ENCODE data around the gene HNRNPA3.

DNA sequence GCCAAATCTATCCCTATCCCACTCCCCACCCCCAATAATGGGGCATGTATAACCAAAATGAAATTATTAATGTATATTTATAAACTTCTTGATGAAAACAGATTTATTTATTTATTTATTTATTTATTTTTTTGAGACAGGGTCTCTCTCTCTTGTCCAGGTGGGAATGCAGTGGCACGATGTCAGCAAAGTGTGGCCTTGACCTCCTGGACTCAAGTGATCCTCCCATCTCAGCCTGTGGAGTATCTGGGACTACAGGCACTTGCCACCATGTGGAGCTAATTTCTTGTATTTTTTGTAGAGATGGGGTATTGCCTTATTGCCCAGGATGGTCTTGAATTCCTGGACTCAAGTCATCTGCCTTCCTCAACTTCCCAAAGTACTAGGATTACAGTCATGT, 28.0 kb upstream of the HNRNPA3 start:
- TF ChIP-seq, protein P1, sequence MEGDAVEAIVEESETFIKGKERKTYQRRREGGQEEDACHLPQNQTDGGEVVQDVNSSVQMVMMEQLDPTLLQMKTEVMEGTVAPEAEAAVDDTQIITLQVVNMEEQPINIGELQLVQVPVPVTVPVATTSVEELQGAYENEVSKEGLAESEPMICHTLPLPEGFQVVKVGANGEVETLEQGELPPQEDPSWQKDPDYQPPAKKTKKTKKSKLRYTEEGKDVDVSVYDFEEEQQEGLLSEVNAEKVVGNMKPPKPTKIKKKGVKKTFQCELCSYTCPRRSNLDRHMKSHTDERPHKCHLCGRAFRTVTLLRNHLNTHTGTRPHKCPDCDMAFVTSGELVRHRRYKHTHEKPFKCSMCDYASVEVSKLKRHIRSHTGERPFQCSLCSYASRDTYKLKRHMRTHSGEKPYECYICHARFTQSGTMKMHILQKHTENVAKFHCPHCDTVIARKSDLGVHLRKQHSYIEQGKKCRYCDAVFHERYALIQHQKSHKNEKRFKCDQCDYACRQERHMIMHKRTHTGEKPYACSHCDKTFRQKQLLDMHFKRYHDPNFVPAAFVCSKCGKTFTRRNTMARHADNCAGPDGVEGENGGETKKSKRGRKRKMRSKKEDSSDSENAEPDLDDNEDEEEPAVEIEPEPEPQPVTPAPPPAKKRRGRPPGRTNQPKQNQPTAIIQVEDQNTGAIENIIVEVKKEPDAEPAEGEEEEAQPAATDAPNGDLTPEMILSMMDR (IDR thresholded peaks at IDR 0.05; ENCODE audit: extremely low read depth in 1 of 2, insufficient read depth in 1 of 2, low read depth in 1 of 2, low read length in 2 of 2) = no peak
- TF ChIP-seq POLR2A (IDR thresholded peaks at IDR 0.05; ENCODE audit: low read depth, low read length) (no peak), EZH2 (IDR thresholded peaks at IDR 0.05; ENCODE audit: borderline replicate concordance, low read depth, low read length, severe bottlenecking) (no peak), MYC (IDR thresholded peaks at IDR 0.05; ENCODE audit: low read depth, low read length) (no peak), POLR2AphosphoS5 (IDR thresholded peaks at IDR 0.05; ENCODE audit: insufficient read depth, low read depth, low read length) (no peak), FOS (IDR thresholded peaks at IDR 0.05; ENCODE audit: borderline replicate concordance, insufficient read depth, low read length) (no peak)
- TF ChIP-seq, protein P2, sequence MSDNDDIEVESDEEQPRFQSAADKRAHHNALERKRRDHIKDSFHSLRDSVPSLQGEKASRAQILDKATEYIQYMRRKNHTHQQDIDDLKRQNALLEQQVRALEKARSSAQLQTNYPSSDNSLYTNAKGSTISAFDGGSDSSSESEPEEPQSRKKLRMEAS (IDR thresholded peaks at IDR 0.05; ENCODE audit: insufficient read depth, insufficient read length) = no peak

Measured in endothelial cell of umbilical vein (primary cell).